ENCODE data around the gene SERP2. TPM values are rescaled to one million over a fixed set of nuclear protein-coding genes. Genes with fewer than 3 reads are reported as not detected.

Gene SERP2
- total RNA-seq, 1 experiment from 2014 or later: 1.8 TPM

DNA sequence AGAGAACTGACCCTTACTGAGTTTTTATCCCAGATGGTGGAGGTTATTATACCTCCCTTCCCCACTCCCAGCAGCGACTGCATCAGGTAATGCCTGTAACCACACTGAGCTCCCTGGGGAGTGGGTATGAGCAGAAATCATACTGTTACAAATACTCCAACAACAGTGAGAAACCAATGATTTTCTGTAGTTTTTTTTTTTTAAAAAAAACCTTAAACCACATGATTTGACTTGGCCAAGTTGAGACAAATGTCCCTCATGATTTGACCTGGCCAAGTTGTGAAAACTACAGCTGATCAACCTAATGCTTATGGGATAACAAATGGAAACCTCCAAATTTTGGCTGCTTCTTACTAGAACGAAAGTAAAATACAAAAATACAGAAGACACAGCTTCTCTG, 33.1 kb upstream of the SERP2 start:
- H3K4ac ChIP-seq (ENCODE audit: low read depth, low read length): no peak overlapping the region
- H3K56ac ChIP-seq (ENCODE audit: insufficient read length, low read depth, low read length): no peak overlapping the region
- no peak overlapping the region for H4K91ac ChIP-seq (ENCODE audit: insufficient read length, low read depth, low read length)
- no peaks in the 10 kb centered on the region for H3K27me3 ChIP-seq (ENCODE audit: insufficient read depth, low read length)
- H2BK120ac ChIP-seq (ENCODE audit: low read depth, low read length, poor library complexity, severe bottlenecking): no peak overlapping the region
- H3K9me3 ChIP-seq (ENCODE audit: control insufficient read depth, low read depth, low read length): no peaks in the 10 kb centered on the region
- peaks cover 0 to 5% (median 4%) of the 10 kb centered on the region in 3 experiments; a peak in 2 of 7 replicates for H3K36me3 Mint-ChIP-seq (ENCODE audit: insufficient read depth in 1 of 3, low read depth in 3 of 3)
- TF ChIP-seq, protein P1, sequence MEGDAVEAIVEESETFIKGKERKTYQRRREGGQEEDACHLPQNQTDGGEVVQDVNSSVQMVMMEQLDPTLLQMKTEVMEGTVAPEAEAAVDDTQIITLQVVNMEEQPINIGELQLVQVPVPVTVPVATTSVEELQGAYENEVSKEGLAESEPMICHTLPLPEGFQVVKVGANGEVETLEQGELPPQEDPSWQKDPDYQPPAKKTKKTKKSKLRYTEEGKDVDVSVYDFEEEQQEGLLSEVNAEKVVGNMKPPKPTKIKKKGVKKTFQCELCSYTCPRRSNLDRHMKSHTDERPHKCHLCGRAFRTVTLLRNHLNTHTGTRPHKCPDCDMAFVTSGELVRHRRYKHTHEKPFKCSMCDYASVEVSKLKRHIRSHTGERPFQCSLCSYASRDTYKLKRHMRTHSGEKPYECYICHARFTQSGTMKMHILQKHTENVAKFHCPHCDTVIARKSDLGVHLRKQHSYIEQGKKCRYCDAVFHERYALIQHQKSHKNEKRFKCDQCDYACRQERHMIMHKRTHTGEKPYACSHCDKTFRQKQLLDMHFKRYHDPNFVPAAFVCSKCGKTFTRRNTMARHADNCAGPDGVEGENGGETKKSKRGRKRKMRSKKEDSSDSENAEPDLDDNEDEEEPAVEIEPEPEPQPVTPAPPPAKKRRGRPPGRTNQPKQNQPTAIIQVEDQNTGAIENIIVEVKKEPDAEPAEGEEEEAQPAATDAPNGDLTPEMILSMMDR (conservative IDR thresholded peaks at IDR 0.05): no peak
- H3K27ac ChIP-seq (ENCODE audit: insufficient read length, low read depth, low read length): no peak overlapping the region
- peaks cover 3 to 4% of the 10 kb centered on the region in 2 experiments; a peak in 2 of 5 replicates for H3K9me3 Mint-ChIP-seq
- H3T11ph ChIP-seq (ENCODE audit: low read length): no peak overlapping the region
- H3K9ac ChIP-seq (ENCODE audit: extremely low read depth, insufficient read length, low read length): no peak overlapping the region
- H2AFZ ChIP-seq (ENCODE audit: low read length): no peak overlapping the region
- H3K18ac ChIP-seq (ENCODE audit: insufficient read length, low read depth, low read length): no peak overlapping the region
- no peak overlapping the region for H2BK15ac ChIP-seq (ENCODE audit: low read depth, low read length)
- H4K5ac ChIP-seq (ENCODE audit: insufficient read length, low read depth, low read length): no peak overlapping the region
- no peak for DNase-seq
- H3K4me1 ChIP-seq (ENCODE audit: insufficient read depth, low read length): no peaks in the 10 kb centered on the region
- H3K23me2 ChIP-seq (ENCODE audit: insufficient read length, low read depth, low read length, poor library complexity, severe bottlenecking): no peaks in the 10 kb centered on the region
- no peak overlapping the region for H3K27ac Mint-ChIP-seq
- H3K27me3 Mint-ChIP-seq (ENCODE audit: low read depth): peaks cover 6% of the 10 kb centered on the region
- no peak overlapping the region for H3K23ac ChIP-seq (ENCODE audit: insufficient read length, low read depth, low read length)
- H4K20me1 ChIP-seq (ENCODE audit: control insufficient read depth, insufficient read depth, insufficient read length): no peaks in the 10 kb centered on the region
- no CpG with 5 or more reads among the region's 2 CpGs for WGBS (ENCODE audit: extremely low coverage, insufficient read length, low lambda C conversion rate)
- H2BK5ac ChIP-seq (ENCODE audit: insufficient read length, low read length): no peak overlapping the region
- H3K79me2 ChIP-seq (ENCODE audit: insufficient read depth, low read length): no peaks in the 10 kb centered on the region
- no peak overlapping the region for H3K4me2 ChIP-seq (ENCODE audit: insufficient read depth, insufficient read length, low read length)
- H4K8ac ChIP-seq (replicated peaks; ENCODE audit: insufficient read length, low read depth, low read length): no peak overlapping the region
- no peak overlapping the region for H2BK20ac ChIP-seq (ENCODE audit: low read depth, low read length, poor library complexity, severe bottlenecking)
- peaks cover 3 to 6% of the 10 kb centered on the region in 2 experiments for H3K4me1 Mint-ChIP-seq
- H2BK12ac ChIP-seq (ENCODE audit: insufficient read length, low read depth, low read length): no peak overlapping the region
- no peak overlapping the region for H3K14ac ChIP-seq (ENCODE audit: insufficient read depth, low read length)
- no peak overlapping the region for H3K4me3 Mint-ChIP-seq
- no peaks in the 10 kb centered on the region for H3K79me1 ChIP-seq (ENCODE audit: insufficient read depth, low read depth, low read length, poor library complexity, severe bottlenecking)
- H2AK5ac ChIP-seq (ENCODE audit: insufficient read length, low read length): no peak overlapping the region
